K562 (cell line): Measurements from ENCODE around the gene GPR55. TPM values are rescaled to one million over a fixed set of nuclear protein-coding genes. Genes with fewer than 3 reads are reported as not detected.

Source experiments
- ATAC-seq: fragments of 200-7000 bp; cut with Tn5 transposase; 3 replicates; pipeline ENCODE4 v1.9.1; 2020; ENCODE audit warnings: moderate library complexity
- BruUV-seq: library from RNA; stranded (reverse); fragments of 400-500 nt; replicated peaks from 2 replicates; lab custom pipeline; 2021; lab: Mats Ljungman, UMichigan
- CTCF ChIA-PET: fragments of 300-600 bp; formaldehyde crosslinking; extraction: SDS; loops from one replicate; lab custom pipeline; 2021; ENCODE audit warnings: low intra/inter-chr PET ratio; lab: Yijun Ruan, JAX
- POLR2A ChIA-PET: fragments of 300-600, 350-650 bp; sonication (Branson Sonifier 250); formaldehyde crosslinking; extraction: SDS; loops from one replicate; lab custom pipeline; 2021; ENCODE audit warnings: antibody characterized with exemption, inconsistent platforms; lab: Yijun Ruan, JAX
- DNase-seq, 4 experiments: peaks; one replicate each; pipeline versions ENCODE4 v3.0.0 to v3.0.0-alpha.2; 2011 to 2018; ENCODE audit warnings: low spot score in 3 of 4, mixed read lengths in 3 of 4; ENCODE audit errors: extremely low read depth in 1 of 4
- FAIRE-seq: peaks from 2 replicates; lab custom pipeline; 2011; peaks lifted over from hg19 to GRCh38; lab: Jason Lieb, UNC
- H2AFZ ChIP-seq: 2 replicates; pipeline ENCODE4 v1.6.0; 2011; ENCODE audit warnings: low read depth, low read length, control low read depth, inconsistent platforms
- H3K27ac ChIP-seq: fragments of 200-600 bp; 3 replicates; pipeline ENCODE4 v1.8.0; 2011; ENCODE audit warnings: low read depth, mild to moderate bottlenecking, control low read depth, inconsistent platforms, low read length, moderate library complexity, mixed read lengths; ENCODE audit errors: extremely low read depth
- H3K27me3 ChIP-seq, 2 experiments: fragments of 300-600 bp in 1 of 2; 2 replicates in 1 of 2; 3 replicates in 1 of 2; pipeline versions ENCODE4 v1.6.0 to v1.8.0; 2011; ENCODE audit warnings: inconsistent platforms in 2 of 2, low read length in 2 of 2, mild to moderate bottlenecking in 1 of 2, mixed read lengths in 1 of 2, moderate library complexity in 1 of 2; ENCODE audit not compliant: control insufficient read depth in 2 of 2, insufficient read depth in 2 of 2
- H3K36me3 ChIP-seq: fragments of 300-600 bp; 3 replicates; pipeline ENCODE4 v1.8.0; 2011; ENCODE audit warnings: mild to moderate bottlenecking, low read length, inconsistent platforms; ENCODE audit not compliant: control insufficient read depth, insufficient read depth
- H3K4me1 ChIP-seq, 2 experiments: fragments of 200-600 bp in 1 of 2; replicated peaks in 1 of 2; 2 replicates in 1 of 2; 3 replicates in 1 of 2; pipeline versions ENCODE4 v1.5.1 to v1.8.0; 2011; ENCODE audit warnings: inconsistent platforms in 2 of 2, low read length in 2 of 2, mild to moderate bottlenecking in 1 of 2, mixed read lengths in 1 of 2, moderate library complexity in 1 of 2; ENCODE audit not compliant: control insufficient read depth in 2 of 2, insufficient read depth in 2 of 2
- H3K4me2 ChIP-seq: 2 replicates; pipeline ENCODE4 v1.6.1; 2011; ENCODE audit warnings: low read length, control low read depth, inconsistent platforms, mixed read lengths; ENCODE audit not compliant: insufficient read depth
- H3K4me3 ChIP-seq: fragments of 200-600 bp; sonication (generic), shearing (Covaris generic); 2 replicates; pipeline ENCODE4 v1.5.1; 2016; ENCODE audit warnings: control low read depth, inconsistent platforms
- H3K79me2 ChIP-seq: fragments of 200-600 bp; 3 replicates; pipeline ENCODE4 v1.8.0; 2011; ENCODE audit warnings: low read length, inconsistent platforms; ENCODE audit not compliant: control insufficient read depth, insufficient read depth
- H3K9ac ChIP-seq, 2 experiments: 2 replicates each; pipeline versions ENCODE4 v1.6.0 to v1.6.1; 2011; ENCODE audit warnings: low read depth in 2 of 2, low read length in 2 of 2, control low read depth in 1 of 2, inconsistent platforms in 1 of 2, mild to moderate bottlenecking in 1 of 2, mixed read lengths in 1 of 2; ENCODE audit not compliant: insufficient read depth in 1 of 2
- H3K9me1 ChIP-seq: one replicate; pipeline ENCODE4 v1.6.0; 2011; ENCODE audit warnings: inconsistent platforms, mild to moderate bottlenecking, low read length, moderate library complexity; ENCODE audit not compliant: control insufficient read depth, insufficient read depth
- H3K9me3 ChIP-seq: replicated peaks from 2 replicates; pipeline ENCODE4 v1.5.1; 2011; ENCODE audit warnings: low read depth, low read length, inconsistent platforms; ENCODE audit not compliant: control insufficient read depth, insufficient read depth
- H4K20me1 ChIP-seq: replicated peaks from 2 replicates; pipeline ENCODE4 v1.6.1; 2011; ENCODE audit warnings: low read length, inconsistent platforms, mixed read lengths; ENCODE audit not compliant: control insufficient read depth, insufficient read depth
- C11orf30 ChIP-seq: fragments of 450-650 bp; IDR thresholded peaks from 2 replicates; pipeline ENCODE4 v1.6.1; 2016; ENCODE audit warnings: low read depth, mild to moderate bottlenecking
- CREBBP ChIP-seq: IDR thresholded peaks from one replicate; pipeline ENCODE4 v1.6.1; 2012; ENCODE audit warnings: low read depth, mild to moderate bottlenecking, control low read depth, inconsistent platforms, low read length
- MAFF ChIP-seq: IDR thresholded peaks from 2 replicates; pipeline ENCODE4 v1.6.1; 2012; ENCODE audit warnings: low read length, improper control_type of control experiment
- MCM5 ChIP-seq: fragments of 450-650 bp; IDR thresholded peaks from 2 replicates; pipeline ENCODE4 v1.6.1; 2016; ENCODE audit warnings: low read depth
- SMARCC2 ChIP-seq: fragments of 450-650 bp; IDR thresholded peaks from 2 replicates; pipeline ENCODE4 v1.6.1; 2017; ENCODE audit warnings: antibody characterized with exemption, moderate library complexity, mild to moderate bottlenecking, low read depth
- ZNF316 ChIP-seq: fragments of 450-650 bp; IDR thresholded peaks from 2 replicates; pipeline ENCODE4 v1.6.1; 2016
- WGBS: fragments of 100-300 bp; shearing (Covaris generic); methylation state at CpG from one replicate; pipeline ENCODE4 v1.1.6; 2016; ENCODE audit warnings: low coverage, mixed read lengths; ENCODE audit not compliant: insufficient coverage; ENCODE audit errors: missing lambda C conversion rate; 5-methylcytosine and 5-hydroxymethylcytosine counted together
- in situ Hi-C: fragments of 300-500 bp; cut with MboI; formaldehyde crosslinking; loops from 4 replicates; pipeline ENCODE4 v1.15.0; 2018; ENCODE audit warnings: inconsistent platforms, mixed read lengths
- intact Hi-C: fragments of 100-400 bp; cut with micrococcal nuclease; formaldehyde crosslinking; loops from 2 replicates; pipeline ENCODE4 v1.14.2; 2022
- polyA plus RNA-seq, 8 experiments: library from polyadenylated mRNA; depleted of rRNA in 4 of 8; stranded (reverse) in 5 of 8; unstranded in 3 of 8; fragments of >200 nt; fragmentation: Nextera tagmentation in 2 of 8; fragmentation: Illumina TruSeq in 1 of 8; extraction: Ambion mirVana in 2 of 8; extraction: Trizol in 1 of 8; gene quantifications; 2 replicates each; pipeline versions ENCODE4 v1.2.1 to v1.2.3, GENCODE V29; 2011 to 2014; ENCODE audit warnings: inconsistent platforms in 1 of 8, missing spikeins in 1 of 8
- total RNA-seq, 7 experiments: library from RNA; depleted of rRNA in 6 of 7; stranded (reverse); fragments of >200 nt in 6 of 7; fragmentation: Illumina TruSeq in 2 of 7; extraction: Trizol in 2 of 7; gene quantifications; 2 replicates each; pipeline versions ENCODE4 v1.2.1 to v1.2.3, GENCODE V29; 2011 to 2021; ENCODE audit warnings: low replicate concordance in 1 of 7

Gene GPR55
- total and polyA plus RNA-seq, 9 of the 15 experiments (the other 6 are each of a cell fraction or from before 2014, with no cell fraction given) = 0.11 to 0.49 (median 0.27) TPM

GRCh38 chr2:230922951-230923717 lies 1.9 kb downstream of the GPR55 start:
- no peak overlapping the region for H3K9ac ChIP-seq
- in situ Hi-C loops = no loop called here
- DNase-seq (no peak), ATAC-seq (no peak), FAIRE-seq (no peak)
- H2AFZ ChIP-seq = no peak overlapping the region
- peaks cover 0 to 5% of the 10 kb centered on the region in 2 experiments; a peak in 2 of 5 replicates for H3K4me1 ChIP-seq
- no peaks in the 10 kb centered on the region for H3K9me3 ChIP-seq
- H4K20me1 ChIP-seq = no peaks in the 10 kb centered on the region
- H3K4me3 ChIP-seq = no peak overlapping the region
- peaks cover 0 to 33% of the 10 kb centered on the region in 2 experiments; a peak in 4 of 5 replicates for H3K27me3 ChIP-seq
- TF ChIP-seq MAFF = 0 out of 2 replicates have a peak, but pooled peaks have one; percentile 10
- TF ChIP-seq MCM5 = no peak
- no peak for TF ChIP-seq SMARCC2
- peak; percentile 49; the same call in 1 of the 2 replicates for TF ChIP-seq C11orf30
- TF ChIP-seq CREBBP = no peak
- TF ChIP-seq ZNF316 = peak; percentile 60
- no peak overlapping the region for H3K4me2 ChIP-seq
- CTCF ChIA-PET = no interaction called here
- intact Hi-C loops = loop anchor here (5.0 kb wide), 1 partner anchor 64 kb away; no protein-coding TSS in a partner anchor
- POLR2A ChIA-PET = interaction anchor here (0.6 kb wide), 1 partner anchor 63 kb away, joined by 3 read pairs; no protein-coding TSS in a partner anchor
- H3K27ac ChIP-seq = no peak overlapping the region
- H3K79me2 ChIP-seq = no peaks in the 10 kb centered on the region
- H3K9me1 ChIP-seq = no peaks in the 10 kb centered on the region
- no TSS peak for BruUV-seq
- H3K36me3 ChIP-seq = no peaks in the 10 kb centered on the region
- 29% methylated on average over 12 of the region's 16 CpGs for WGBS
